ENCODE data around the gene TRPM3.

GRCh38 chr9:70940605-70941004, 180.8 kb downstream of the TRPM3 start:
- no peak for TF ChIP-seq NCOA6 (IDR thresholded peaks at IDR 0.05)
- no peak for TF ChIP-seq CTCF (IDR thresholded peaks at IDR 0.05 in 2 of 3, conservative IDR thresholded peaks at IDR 0.05 in 1 of 3; ENCODE audit: insufficient read depth in 2 of 3, low read depth in 1 of 3, low read length in 3 of 3)
- TF ChIP-seq BACH1 (tag; IDR thresholded peaks at IDR 0.05), result no peak
- no peak for TF ChIP-seq ZNF133 (CRISPR knock-in tag; IDR thresholded peaks at IDR 0.05)
- no peak for TF ChIP-seq CREB3 (tag; conservative IDR thresholded peaks at IDR 0.05; ENCODE audit: low read depth)
- no peak for TF ChIP-seq GABPA (tag; conservative IDR thresholded peaks at IDR 0.05; ENCODE audit: low read depth)
- TF ChIP-seq EZH2 (IDR thresholded peaks at IDR 0.05; ENCODE audit: borderline replicate concordance, low read depth, low read length), result no peak
- TF ChIP-seq POLR2AphosphoS5 (IDR thresholded peaks at IDR 0.05; ENCODE audit: control insufficient read depth, insufficient read depth, low read depth, low read length), result no peak
- no peak for TF ChIP-seq ZBTB2 (IDR thresholded peaks at IDR 0.05)
- no peak for TF ChIP-seq GABPB1 (CRISPR knock-in tag; IDR thresholded peaks at IDR 0.05)

Data from K562 (cell line).